ENCODE results near the gene NPHS1. TPM values are rescaled to one million over a fixed set of nuclear protein-coding genes. Genes with fewer than 3 reads are reported as not detected.

The NPHS1 gene
- total RNA-seq, 1 experiment from 2014 or later: not detected

DNA sequence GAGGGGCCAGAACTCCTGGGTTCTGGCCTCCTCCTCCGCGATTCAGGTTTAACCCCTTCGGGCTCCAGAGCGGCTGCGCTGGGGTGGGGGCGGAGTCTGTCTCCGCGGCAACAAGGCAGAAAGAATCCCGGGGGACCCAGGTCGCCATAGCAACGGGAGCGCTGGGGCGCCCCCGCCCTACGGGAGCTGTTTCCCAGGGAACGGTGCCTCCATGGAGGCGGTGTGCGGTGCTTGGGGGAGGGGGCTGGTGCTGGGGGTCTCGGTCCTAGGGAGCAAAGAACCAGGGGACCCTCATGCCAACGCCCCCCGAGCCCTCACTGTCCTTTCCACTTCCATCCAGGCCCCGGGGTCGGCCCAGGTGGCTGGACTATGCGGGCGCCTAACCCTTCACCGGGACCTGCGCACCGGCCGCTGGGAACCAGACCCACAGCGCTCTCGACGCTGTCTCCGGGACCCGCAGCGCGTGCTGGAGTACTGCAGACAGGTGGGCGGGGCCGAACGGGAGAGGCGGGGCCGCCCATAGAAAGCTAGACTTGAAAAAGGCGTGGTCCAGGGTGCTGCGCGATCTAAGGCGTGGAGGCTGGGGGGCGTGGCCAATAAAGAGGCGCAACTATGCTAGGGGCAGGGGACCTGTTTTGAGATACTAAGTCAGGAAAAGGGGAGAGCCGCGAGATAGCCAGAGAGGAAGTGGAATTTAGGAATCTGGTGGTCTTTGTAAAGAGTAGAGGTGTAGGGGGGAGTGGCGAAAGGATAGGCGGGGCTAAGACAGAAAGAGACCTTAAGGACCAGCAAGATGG lies 17.2 kb upstream of the NPHS1 start:
- peaks cover 23% of the 10 kb centered on the region for H3K4me1 ChIP-seq
- Mint-ChIP-seq H3K9me3 (ENCODE audit: unreplicated experiment) (no peaks in the 10 kb centered on the region), H3K4me1 (ENCODE audit: low read depth, unreplicated experiment) (peaks cover 9% of the 10 kb centered on the region), H3K36me3 (ENCODE audit: insufficient read depth, unreplicated experiment) (no peaks in the 10 kb centered on the region), H3K27me3 (ENCODE audit: insufficient read depth, unreplicated experiment) (peaks cover 31% of the 10 kb centered on the region), H3K27ac (ENCODE audit: unreplicated experiment) (no peak overlapping the region), H3K4me3 (ENCODE audit: unreplicated experiment) (peak overlapping the region; percentile 75)
- intact Hi-C loops (cut with micrococcal nuclease; ENCODE audit: unreplicated experiment): loop anchor here (1.0 kb wide), 1 partner anchor 10 kb away; no protein-coding TSS in a partner anchor
- H3K36me3 ChIP-seq (ENCODE audit: control insufficient read depth, insufficient read depth, low read length): no peaks in the 10 kb centered on the region; the same call in none of the 2 replicates
- no TSS peak for BruUV-seq (replicated peaks)
- POLR2A ChIA-PET: interaction anchor here (0.6 kb wide), 1 partner anchor 47 kb away, joined by 6 read pairs; no protein-coding TSS in a partner anchor
- CTCF ChIA-PET: interaction anchor here (0.5 to 1.6 kb wide), 5 partner anchors 10 to 359 kb away, joined by 3 to 8 read pairs (median 3); no protein-coding TSS in a partner anchor
- no peak for TF ChIP-seq CTCF (IDR thresholded peaks at IDR 0.05; ENCODE audit: insufficient read depth in 1 of 2, low read depth in 1 of 2, low read length in 1 of 2, severe bottlenecking in 1 of 2, unreplicated experiment in 1 of 2)
- H3K9me3 ChIP-seq: no peaks in the 10 kb centered on the region
- H3K27me3 ChIP-seq (replicated peaks; ENCODE audit: control insufficient read depth, insufficient read depth, low read length): no peaks in the 10 kb centered on the region; the same call in 1 of the 2 replicates
- DNase-seq: peak; percentile 86 to 90
- H3K4me3 ChIP-seq (ENCODE audit: low read depth, low read length): peak overlapping the region; percentile 46

DNA sequence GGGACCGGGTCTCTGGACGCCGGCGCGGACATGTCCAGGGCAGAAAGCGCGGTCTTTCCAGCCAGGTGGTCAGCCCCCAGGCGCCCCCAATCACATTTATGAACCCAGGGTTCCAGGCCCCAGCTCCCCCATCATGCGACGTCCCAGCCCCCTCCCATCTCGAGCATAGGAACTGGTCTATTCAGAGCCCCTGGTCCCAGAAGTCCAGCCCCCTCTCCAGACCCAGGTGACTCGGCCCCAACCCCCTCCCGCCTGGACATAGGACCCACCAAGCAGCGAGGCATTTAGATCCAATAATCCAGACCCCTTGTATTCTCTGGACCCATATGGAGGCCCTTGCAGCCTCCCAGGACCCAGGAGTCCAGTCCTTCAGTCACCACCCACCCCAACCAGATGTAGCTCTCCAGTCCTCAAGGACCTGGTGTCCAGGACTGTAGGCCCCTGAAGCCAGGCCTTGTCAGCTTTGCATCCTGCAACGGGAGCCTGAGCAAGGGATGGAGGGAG lies 16.6 kb upstream of the NPHS1 start:
- Mint-ChIP-seq H3K4me1 (ENCODE audit: low read depth, unreplicated experiment) (peaks cover 9% of the 10 kb centered on the region), H3K36me3 (ENCODE audit: insufficient read depth, unreplicated experiment) (no peaks in the 10 kb centered on the region), H3K27ac (ENCODE audit: unreplicated experiment) (no peak overlapping the region), H3K9me3 (ENCODE audit: unreplicated experiment) (no peaks in the 10 kb centered on the region), H3K27me3 (ENCODE audit: insufficient read depth, unreplicated experiment) (peaks cover 29% of the 10 kb centered on the region), H3K4me3 (ENCODE audit: unreplicated experiment) (peak overlapping the region; percentile 75)
- Histone ChIP-seq H3K9me3 (no peaks in the 10 kb centered on the region), H3K4me1 (peaks cover 23% of the 10 kb centered on the region), H3K4me3 (ENCODE audit: low read depth, low read length) (peak overlapping the region; percentile 46), H3K36me3 (ENCODE audit: control insufficient read depth, insufficient read depth, low read length) (no peaks in the 10 kb centered on the region; the same call in none of the 2 replicates), H3K27me3 (replicated peaks; ENCODE audit: control insufficient read depth, insufficient read depth, low read length) (no peaks in the 10 kb centered on the region; the same call in 1 of the 2 replicates)
- no peak for TF ChIP-seq CTCF (IDR thresholded peaks at IDR 0.05; ENCODE audit: insufficient read depth in 1 of 2, low read depth in 1 of 2, low read length in 1 of 2, severe bottlenecking in 1 of 2, unreplicated experiment in 1 of 2)
- ChIA-PET POLR2A (no interaction called here), CTCF (interaction anchor here (0.6 to 1.1 kb wide), 3 partner anchors 28 to 62 kb away, joined by 3 to 9 read pairs (median 5); no protein-coding TSS in a partner anchor)
- no peak for DNase-seq
- intact Hi-C loops (cut with micrococcal nuclease; ENCODE audit: unreplicated experiment): loop anchor here (1.0 kb wide), 1 partner anchor 10 kb away; no protein-coding TSS in a partner anchor
- BruUV-seq (replicated peaks): no TSS peak

- Histone ChIP-seq H3K36me3 (ENCODE audit: control insufficient read depth, insufficient read depth, low read length) (no peaks in the 10 kb centered on the region; the same call in 1 of the 2 replicates), H3K4me1 (peaks cover 23% of the 10 kb centered on the region), H3K9me3 (no peaks in the 10 kb centered on the region), H3K27me3 (replicated peaks; ENCODE audit: control insufficient read depth, insufficient read depth, low read length) (no peaks in the 10 kb centered on the region; the same call in 1 of the 2 replicates), H3K4me3 (ENCODE audit: low read depth, low read length) (peak within 1 kb of the TSS; percentile 46)
- BruUV-seq (replicated peaks): no TSS peak
- peak; percentile 77 to 83 for DNase-seq
- Mint-ChIP-seq H3K27ac (ENCODE audit: unreplicated experiment) (no peak within 1 kb of the TSS), H3K27me3 (ENCODE audit: insufficient read depth, unreplicated experiment) (peaks cover 27% of the 10 kb centered on the region), H3K9me3 (ENCODE audit: unreplicated experiment) (no peaks in the 10 kb centered on the region), H3K4me1 (ENCODE audit: low read depth, unreplicated experiment) (peaks cover 9% of the 10 kb centered on the region), H3K4me3 (ENCODE audit: unreplicated experiment) (peak within 1 kb of the TSS; percentile 75), H3K36me3 (ENCODE audit: insufficient read depth, unreplicated experiment) (no peaks in the 10 kb centered on the region)
- no peak for TF ChIP-seq CTCF (IDR thresholded peaks at IDR 0.05; ENCODE audit: insufficient read depth in 1 of 2, low read depth in 1 of 2, low read length in 1 of 2, severe bottlenecking in 1 of 2, unreplicated experiment in 1 of 2)
- POLR2A ChIA-PET: no interaction called here
- intact Hi-C loops (cut with micrococcal nuclease; ENCODE audit: unreplicated experiment): no loop called here
- CTCF ChIA-PET: interaction anchor here (0.6 to 1.1 kb wide), 4 partner anchors 28 to 220 kb away, joined by 3 to 9 read pairs (median 4); partner anchors contain the start of gene COX6B1
These were observed 16.0 kb upstream of the NPHS1 start, which contains the start of gene APLP1 for GRCh38 chr19:35868172-35868822. APLP1 (plus strand) TSS chr19:35868574; CDS start chr19:35868637, 63 bp downstream.

All from Caco-2 (cell line).